HG02981 (cell line): ENCODE results near the gene ALMS1.
"Not testable (repeated sequence)": the region's sequence is repeated elsewhere in the genome, so short reads cannot be mapped to it uniquely, and the experiment has no call there.

Experiments
- ATAC-seq: cut with Tn5 transposase; IDR thresholded peaks from one replicate; pipeline ENCODE4 v1.9.1; 2021; ENCODE audit warnings: mild to moderate bottlenecking, moderate library complexity; ENCODE audit not compliant: unreplicated experiment

Gene ALMS1

GRCh38 chr2:73610111-73610510, 224.5 kb downstream of the ALMS1 start:
- no peak for ATAC-seq

- ATAC-seq, result no peak
Observed at GRCh38 chr2:73611193-73611592, 225.6 kb downstream of the ALMS1 start.

- ATAC-seq, result no peak
Observed at GRCh38 chr2:73611867-73612266, 226.2 kb downstream of the ALMS1 start.

- ATAC-seq, result no peak
Observed at GRCh38 chr2:73614105-73614504, 228.5 kb downstream of the ALMS1 start.

DNA sequence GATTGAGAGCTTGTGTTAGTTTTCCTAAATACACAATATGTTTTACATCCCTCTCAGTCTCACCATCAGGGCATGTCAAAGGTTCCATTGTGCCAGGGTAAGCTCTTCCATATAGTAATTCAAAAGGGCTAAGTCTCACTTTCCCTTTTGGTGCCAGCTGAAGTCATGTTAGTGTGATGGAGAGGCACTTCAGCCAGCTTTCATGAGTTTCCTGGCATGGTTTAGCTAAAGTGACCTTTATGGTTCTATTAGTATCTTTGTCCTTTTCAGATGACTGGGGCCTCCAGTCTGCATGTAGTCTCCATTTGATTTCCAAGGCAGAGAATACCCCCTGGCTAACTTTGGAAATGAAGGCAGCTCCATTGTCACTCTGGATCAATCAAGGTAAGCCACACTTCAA, 229.4 kb downstream of the ALMS1 start:
- ATAC-seq, result no peak

DNA sequence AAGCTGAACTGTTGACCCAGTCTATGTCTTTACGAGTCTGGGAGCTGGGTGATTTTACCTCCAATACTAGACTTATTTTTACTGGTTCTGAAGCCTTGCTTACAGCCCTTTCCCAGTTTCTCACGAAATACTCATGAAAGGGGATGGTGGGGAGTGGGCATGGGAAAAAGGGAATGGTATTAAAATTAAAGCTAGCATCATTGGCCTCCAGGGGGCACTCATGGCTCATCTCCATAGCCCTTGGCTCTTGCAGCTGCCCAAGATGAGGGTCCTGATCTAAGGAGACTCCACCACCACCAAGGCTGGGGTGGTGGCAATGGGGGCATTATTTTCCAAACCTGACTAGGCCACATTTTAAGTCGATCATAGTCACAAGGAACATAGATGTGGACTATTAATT, 234.3 kb downstream of the ALMS1 start:
- ATAC-seq, result not testable (repeated sequence)

DNA sequence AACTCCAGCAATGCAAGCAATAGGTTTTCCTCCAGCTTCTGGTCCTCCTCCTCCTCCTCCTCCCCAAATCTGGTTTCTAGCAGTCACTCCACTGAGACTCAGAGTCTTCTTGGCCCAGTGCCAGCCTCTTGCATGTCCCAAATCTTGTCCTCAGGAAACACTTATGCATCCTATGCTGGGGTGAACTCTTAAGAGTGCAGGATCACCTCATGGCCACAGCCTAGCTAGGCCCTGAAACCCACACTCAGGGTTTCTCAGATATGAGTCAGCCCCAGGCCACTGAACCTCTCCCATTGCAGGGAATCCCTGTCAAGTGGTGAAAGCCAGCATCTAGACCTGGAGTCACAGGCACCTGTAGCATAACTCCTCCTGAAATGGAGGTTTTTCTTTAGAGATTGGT, 238.4 kb downstream of the ALMS1 start:
- not testable (repeated sequence) for ATAC-seq

DNA sequence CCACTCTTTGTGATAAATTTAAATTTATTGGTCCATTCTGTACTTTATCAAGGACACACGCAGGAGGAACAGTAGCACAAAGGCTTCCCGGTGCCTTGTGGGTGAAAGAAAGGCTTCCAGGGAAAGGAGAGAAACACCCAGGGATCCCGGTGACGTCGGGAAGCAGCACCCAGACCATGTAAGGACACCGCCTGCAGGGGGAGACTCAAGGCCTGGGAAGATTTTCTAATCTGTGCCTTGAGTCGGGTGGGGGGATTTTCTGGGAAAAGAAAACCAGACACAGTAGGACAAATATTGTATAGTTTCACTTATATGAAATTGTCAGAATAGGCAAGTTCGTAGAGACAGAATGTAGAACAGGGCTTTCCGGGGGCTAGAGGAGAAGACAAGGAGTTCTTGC, 239.0 kb downstream of the ALMS1 start:
- ATAC-seq, result not testable (repeated sequence)

DNA sequence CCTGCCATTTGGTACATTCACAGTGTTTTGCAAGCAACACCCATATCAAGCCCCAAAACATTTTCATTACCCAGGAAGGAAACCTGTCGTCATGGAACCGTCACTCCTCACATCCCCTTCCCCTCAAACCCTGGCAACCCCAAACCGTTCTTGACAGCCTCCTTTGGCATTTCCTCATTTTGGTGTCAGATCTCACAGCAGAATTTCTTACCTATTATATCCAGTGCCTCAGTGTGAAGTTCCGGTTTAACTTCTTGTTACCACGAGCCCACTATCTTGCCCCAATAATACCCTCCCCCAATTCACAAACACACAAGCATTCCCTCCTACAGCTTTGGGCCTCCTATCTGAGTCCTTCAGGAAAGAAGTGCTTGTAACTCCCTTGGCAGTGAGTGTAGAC, 240.6 kb downstream of the ALMS1 start:
- not testable (repeated sequence) for ATAC-seq

DNA sequence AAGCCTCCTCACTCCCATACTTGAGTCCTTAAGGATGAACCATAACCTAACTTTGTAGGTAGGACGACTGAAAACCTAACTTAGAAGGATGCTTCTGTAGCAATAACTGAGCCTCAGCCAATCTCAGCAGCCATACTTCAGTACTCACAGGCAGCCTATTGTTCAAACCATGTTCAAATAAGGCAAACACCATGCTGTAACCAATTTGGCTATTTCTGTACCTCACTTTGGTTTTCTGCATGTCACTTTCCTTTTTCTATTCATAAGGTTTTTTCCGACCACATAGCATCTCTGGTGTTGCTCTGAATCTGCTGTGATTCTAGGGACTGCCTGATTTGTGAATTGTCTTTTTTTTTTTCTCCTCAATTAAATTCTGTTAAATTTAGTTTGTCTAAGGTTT, 242.9 kb downstream of the ALMS1 start:
- not testable (repeated sequence) for ATAC-seq

- ATAC-seq, result not testable (repeated sequence)
Observed at GRCh38 chr2:73630662-73631266, 245.1 kb downstream of the ALMS1 start.

- ATAC-seq, result not testable (repeated sequence)
Observed at GRCh38 chr2:73636977-73637376, 251.3 kb downstream of the ALMS1 start.

DNA sequence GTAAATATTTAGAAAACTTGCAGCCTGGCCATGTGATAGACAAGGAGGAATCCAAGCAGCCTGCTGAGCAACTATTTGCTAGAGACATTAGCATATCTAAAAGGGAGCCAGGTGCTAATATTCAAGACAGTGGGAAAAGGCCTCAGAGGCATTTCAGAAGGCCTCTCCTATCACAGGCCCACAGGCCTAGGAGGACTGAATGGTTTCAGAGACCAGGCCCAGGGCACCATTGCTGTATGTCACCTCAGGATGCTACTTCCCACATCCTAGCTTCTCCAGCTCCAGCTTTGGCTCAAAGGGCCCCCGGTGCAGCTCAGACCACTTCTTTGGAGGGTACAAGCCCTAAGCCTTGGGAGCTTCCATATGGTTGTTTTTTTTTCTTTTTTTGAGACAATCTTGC, 252.8 kb downstream of the ALMS1 start:
- no peak for ATAC-seq

- ATAC-seq, result no peak
Observed at GRCh38 chr2:73640511-73640911, 254.9 kb downstream of the ALMS1 start.

DNA sequence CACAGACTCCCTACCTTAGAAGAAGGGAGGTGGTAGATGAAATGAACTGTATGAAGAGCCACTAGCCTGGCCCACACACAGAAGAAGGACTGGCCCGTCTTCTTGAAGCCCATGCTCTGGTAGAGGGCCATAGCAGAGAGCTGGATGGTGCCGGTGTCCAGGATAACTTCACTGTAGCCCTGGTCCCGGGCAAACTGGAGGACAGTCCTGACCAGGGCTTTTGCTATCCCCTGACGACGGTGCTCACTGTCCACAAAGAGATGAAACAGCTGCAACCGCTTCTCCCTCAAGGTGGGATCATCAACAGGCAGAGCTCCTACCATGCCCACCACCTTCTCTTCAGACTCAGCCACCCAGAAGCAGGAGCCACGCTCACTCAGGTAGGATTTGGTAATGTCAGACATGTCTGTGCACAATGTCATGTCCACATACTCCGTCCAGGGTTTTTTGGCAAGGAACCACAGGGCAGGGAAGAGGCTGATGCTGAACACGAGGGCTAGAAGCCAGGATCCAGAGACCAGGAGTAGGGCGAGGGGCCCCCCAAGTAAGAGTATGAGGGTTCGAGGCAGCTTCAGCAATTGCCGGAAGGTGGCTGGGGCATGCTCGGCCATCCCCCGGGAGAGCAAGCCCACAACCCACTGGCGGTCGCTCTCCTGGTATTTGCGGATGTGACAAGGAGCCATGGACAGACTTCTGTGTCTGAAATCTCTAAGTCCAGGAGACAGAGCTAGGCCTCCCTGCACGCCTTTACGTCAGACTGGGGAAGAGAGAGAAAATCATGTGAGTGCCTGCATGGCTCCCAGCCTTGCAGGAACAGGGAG, 255.5 kb downstream of the ALMS1 start:
- no peak for ATAC-seq

DNA sequence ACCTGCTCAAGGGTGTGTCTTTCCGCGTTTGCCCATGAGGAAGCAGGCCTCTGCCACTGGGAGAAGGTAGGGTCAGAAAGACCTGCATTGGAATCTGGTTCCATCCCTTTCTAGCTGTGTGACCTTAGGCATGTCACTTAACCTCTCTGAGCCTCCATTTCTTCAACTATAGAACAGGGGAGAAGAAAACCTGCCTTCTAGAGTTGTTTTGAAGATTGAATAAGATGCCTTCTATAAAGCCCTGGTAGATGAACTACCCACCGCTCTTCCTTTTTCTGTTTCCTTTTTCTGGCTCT, 256.1 kb downstream of the ALMS1 start:
- ATAC-seq, result no peak

- no peak for ATAC-seq
Observed at GRCh38 chr2:73642338-73643018, 256.8 kb downstream of the ALMS1 start, which contains the start of gene NAT8. Gene NAT8 (minus strand): TSS chr2:73642422. CDS start chr2:73641628, 794 bp downstream.

- ATAC-seq, result not testable (repeated sequence)
Observed at GRCh38 chr2:73647690-73648089, 262.1 kb downstream of the ALMS1 start.

- ATAC-seq, result no peak
Observed at GRCh38 chr2:73651591-73652230, 266.1 kb downstream of the ALMS1 start.

DNA sequence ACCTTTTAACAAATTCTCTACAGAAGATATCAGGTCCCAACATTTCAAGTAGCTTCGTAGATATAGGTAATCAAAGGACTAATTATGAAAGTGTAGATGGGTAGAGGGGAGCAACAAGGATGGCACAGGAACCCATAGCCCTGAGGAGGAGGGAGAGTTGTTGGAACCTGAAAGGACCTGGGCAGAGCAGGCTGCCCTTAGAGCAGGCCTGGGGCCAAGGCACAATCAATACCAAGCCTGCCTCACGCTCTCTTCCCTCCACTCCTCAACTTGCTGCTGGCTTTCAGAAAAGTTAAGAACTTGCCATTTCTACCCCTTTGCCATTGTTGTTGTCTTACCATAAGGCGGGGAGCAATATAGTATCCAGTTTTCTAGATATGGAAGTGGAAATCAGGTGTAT, 266.7 kb downstream of the ALMS1 start:
- ATAC-seq, result no peak

- ATAC-seq, result no peak
Observed at GRCh38 chr2:73654175-73654574, 268.5 kb downstream of the ALMS1 start.
